Psoas muscle (tissue), 8 donors: ENCODE data around the gene IMMT. TPM values are rescaled to one million over a fixed set of nuclear protein-coding genes. Genes with fewer than 3 reads are reported as not detected.

Experiments
- ATAC-seq, 4 donors: fragments of 200-7000 bp; cut with Tn5 transposase; one replicate each; pipeline ENCODE4 v1.9.1; 2020; ENCODE audit warnings: moderate library complexity in 3 of 4, mild to moderate bottlenecking in 2 of 4
- DNase-seq, 2 donors: peaks; one replicate each; pipeline ENCODE4 v3.0.0-alpha.2; 2020
- H3K27ac ChIP-seq: fragments of 200-600 bp; one replicate; pipeline ENCODE4 v1.8.0; 2022
- H3K27me3 ChIP-seq, 3 donors: fragments of 200-600 bp in 1 of 3; one replicate each; pipeline versions ENCODE4 v1.6.1 to v1.8.0; 2013 to 2022; ENCODE audit warnings: low read length in 2 of 3, mild to moderate bottlenecking in 2 of 3, moderate library complexity in 1 of 3; ENCODE audit not compliant: insufficient read depth in 3 of 3
- H3K36me3 ChIP-seq, 2 donors: fragments of 200-600 bp in 1 of 2; one replicate each; pipeline versions ENCODE4 v1.6.1 to v1.8.0; 2013 to 2022; ENCODE audit warnings: low read depth in 1 of 2, mild to moderate bottlenecking in 1 of 2, moderate library complexity in 1 of 2; ENCODE audit not compliant: insufficient read depth in 1 of 2
- H3K4me1 ChIP-seq: fragments of 200-600 bp; one replicate; pipeline ENCODE4 v1.8.0; 2022
- H3K4me3 ChIP-seq: fragments of 200-600 bp; one replicate; pipeline ENCODE4 v1.8.0; 2022; ENCODE audit warnings: mild to moderate bottlenecking
- H3K9me3 ChIP-seq: fragments of 200-600 bp; one replicate; pipeline ENCODE4 v1.8.0; 2022
- WGBS, 3 donors: extraction: QIAGEN DNeasy Blood & Tissue Kit; methylation state at CpG; one replicate each; pipeline versions ENCODE4 v1.1.6 to v1.1.7; 2013; 5-methylcytosine and 5-hydroxymethylcytosine counted together
- intact Hi-C, 2 donors: fragments of 100-400 bp; cut with DNase I; formaldehyde crosslinking; loops; one replicate each; pipeline versions ENCODE4 v1.11.0 to v1.14.2; 2022
- polyA plus RNA-seq, 3 donors: library from polyadenylated mRNA; stranded (reverse); fragments of 200-250 nt; gene quantifications; one replicate each; pipeline ENCODE4 v1.2.3, GENCODE V29; 2013
- total RNA-seq, 4 donors: library from RNA; stranded (reverse); fragmentation: NEBNext Ultra II Directional in 2 of 4; extraction: Animal tissue kit (Norgen Biotek cat#: 25700) in 2 of 4; gene quantifications; one replicate each; pipeline versions ENCODE4 v1.2.1 to v1.2.4, GENCODE V29; 2021 to 2023
- TF ChIP-seq, protein P1 (sequence below): fragments of 200-600 bp; IDR thresholded peaks from one replicate; pipeline ENCODE4 v1.8.0; 2022; ENCODE audit warnings: antibody characterized with exemption
- donor health status: healthy with polysubstance abuse.
- donor health status: DM: no; HTN: no; CAD: no; lungs with moderate emphysema.
- donor health status: Bipolar disorder and iron deficiency.
- donor health status: healthy.
- donor health status: DM: yes; HTN: yes; CAD: no.
- donor health status: DM: no; HTN: no; CAD: no.
- donor health status: DM: no; HTN: no; CAD: no.
- donor health status: DM: yes; HTN: yes; CAD: no.

The IMMT gene
- total and polyA plus RNA-seq, 7 donors: 132 to 272 (median 151) TPM

DNA sequence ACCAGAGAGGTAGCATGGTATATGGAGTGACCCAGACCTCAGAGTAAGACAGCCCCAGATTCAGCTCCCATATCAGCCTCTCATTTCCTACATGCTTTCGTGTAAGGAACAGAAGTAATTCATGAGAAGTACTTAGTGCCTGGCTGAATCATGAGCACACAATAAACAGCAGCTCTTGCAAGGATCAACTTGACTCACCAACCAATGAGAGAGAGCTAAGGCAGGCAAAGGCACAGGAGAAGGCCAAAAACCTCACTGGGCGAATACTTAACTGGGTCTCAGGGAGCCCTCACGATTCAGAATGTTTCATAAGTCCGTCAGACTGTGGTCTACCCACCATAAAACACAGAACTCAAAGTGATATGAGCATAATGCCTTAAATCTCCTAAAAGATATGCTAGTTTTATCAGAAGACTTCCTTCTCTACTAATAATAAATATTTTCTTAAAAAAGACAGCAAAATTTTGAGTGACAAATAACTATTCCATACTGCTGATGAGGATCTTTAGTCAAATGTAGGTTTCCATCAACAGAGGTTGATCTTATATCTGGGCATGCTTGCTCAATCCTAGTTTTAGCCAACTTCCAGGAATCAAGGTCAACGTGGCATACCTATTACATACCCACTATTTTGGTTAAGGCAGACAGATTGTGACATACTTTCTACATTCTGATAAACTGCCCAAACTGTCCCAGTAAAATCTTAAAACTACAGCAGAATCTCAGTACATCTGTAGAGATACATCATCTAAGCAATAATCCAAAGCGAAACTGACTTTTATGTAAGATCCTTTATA is 34.9 kb downstream of the IMMT start:
- H3K36me3 ChIP-seq: peaks cover 9 to 99% of the 10 kb centered on the region in 2 donors
- H3K9me3 ChIP-seq: no peaks in the 10 kb centered on the region
- no peaks in the 10 kb centered on the region for H3K4me1 ChIP-seq
- H3K27me3 ChIP-seq: no peaks in the 10 kb centered on the region
- no peak overlapping the region for H3K27ac ChIP-seq
- H3K4me3 ChIP-seq: no peak overlapping the region
- TF ChIP-seq, protein P1, sequence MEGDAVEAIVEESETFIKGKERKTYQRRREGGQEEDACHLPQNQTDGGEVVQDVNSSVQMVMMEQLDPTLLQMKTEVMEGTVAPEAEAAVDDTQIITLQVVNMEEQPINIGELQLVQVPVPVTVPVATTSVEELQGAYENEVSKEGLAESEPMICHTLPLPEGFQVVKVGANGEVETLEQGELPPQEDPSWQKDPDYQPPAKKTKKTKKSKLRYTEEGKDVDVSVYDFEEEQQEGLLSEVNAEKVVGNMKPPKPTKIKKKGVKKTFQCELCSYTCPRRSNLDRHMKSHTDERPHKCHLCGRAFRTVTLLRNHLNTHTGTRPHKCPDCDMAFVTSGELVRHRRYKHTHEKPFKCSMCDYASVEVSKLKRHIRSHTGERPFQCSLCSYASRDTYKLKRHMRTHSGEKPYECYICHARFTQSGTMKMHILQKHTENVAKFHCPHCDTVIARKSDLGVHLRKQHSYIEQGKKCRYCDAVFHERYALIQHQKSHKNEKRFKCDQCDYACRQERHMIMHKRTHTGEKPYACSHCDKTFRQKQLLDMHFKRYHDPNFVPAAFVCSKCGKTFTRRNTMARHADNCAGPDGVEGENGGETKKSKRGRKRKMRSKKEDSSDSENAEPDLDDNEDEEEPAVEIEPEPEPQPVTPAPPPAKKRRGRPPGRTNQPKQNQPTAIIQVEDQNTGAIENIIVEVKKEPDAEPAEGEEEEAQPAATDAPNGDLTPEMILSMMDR: no peak
- intact Hi-C loops: loop anchor here in 1 of 2 donors (5.0 to 10.0 kb wide), 2 partner anchors 33 to 536 kb away; no protein-coding TSS in a partner anchor
- WGBS, 3 donors: 88 to 93% (median 90%) methylated on average over 6 of the region's 6 CpGs
- DNase-seq (no peak), ATAC-seq (peak in 3 of 4 donors; percentile 36 to 57 (median 50))

DNA sequence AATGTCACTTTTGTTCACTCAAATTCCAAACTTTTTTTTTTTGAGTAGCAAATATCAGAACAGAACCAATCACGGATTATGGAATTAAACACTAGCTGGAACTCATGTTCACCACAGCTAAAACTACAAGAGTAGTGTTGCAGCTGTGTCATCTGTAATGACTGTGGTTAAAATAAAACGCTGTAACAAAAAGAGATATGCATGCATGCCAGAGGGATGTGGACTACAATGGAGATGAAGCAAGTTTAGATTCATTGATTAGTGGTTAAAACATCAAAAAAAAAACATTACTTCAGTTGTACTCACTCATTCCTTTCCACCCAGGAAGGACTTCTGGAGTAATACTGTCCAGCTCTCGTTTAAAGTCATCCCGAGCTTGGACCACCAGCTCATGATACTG is 37.0 kb downstream of the IMMT start:
- Histone ChIP-seq H3K27me3 (no peaks in the 10 kb centered on the region), H3K36me3 (peaks cover 9 to 92% of the 10 kb centered on the region in 2 donors), H3K4me3 (no peak overlapping the region), H3K9me3 (no peaks in the 10 kb centered on the region), H3K27ac (no peak overlapping the region), H3K4me1 (no peaks in the 10 kb centered on the region)
- no peak for ATAC-seq
- TF ChIP-seq, protein P1: no peak
- no peak for DNase-seq
- intact Hi-C loops: loop anchor here in 1 of 2 donors (5.0 kb wide), 1 partner anchor 36 kb away; no protein-coding TSS in a partner anchor
- 78 to 90% (median 85%) methylated on average over 4 of the region's 4 CpGs for WGBS, 3 donors

DNA sequence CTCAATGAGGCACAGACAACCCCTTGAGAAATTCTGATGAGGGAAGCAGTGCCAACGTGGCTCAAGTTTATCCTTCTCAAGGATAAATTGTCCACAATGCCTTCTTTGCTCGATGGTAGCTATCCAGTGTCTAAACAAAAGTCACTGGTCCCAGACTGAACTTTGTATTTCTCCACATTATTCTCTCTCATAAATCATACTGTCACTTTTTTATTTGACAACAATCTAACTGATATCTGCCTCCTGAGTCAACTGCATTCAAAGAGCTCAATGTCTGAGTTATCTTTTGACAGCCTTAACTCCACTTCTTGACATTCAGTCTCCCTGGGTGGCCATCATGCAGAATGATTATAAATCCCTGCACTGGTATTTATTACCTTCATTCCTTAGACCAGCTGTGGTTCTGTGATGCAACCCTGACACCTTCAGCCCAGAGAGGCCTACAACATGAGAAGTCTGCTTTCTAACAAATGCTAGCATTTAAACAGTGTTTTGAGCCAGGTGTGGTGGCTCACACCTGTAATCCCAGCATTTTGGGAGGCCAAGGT is 38.2 kb downstream of the IMMT start:
- no peaks in the 10 kb centered on the region for H3K4me1 ChIP-seq
- TF ChIP-seq, protein P1: no peak
- no peaks in the 10 kb centered on the region for H3K27me3 ChIP-seq
- no peak for DNase-seq
- 73 to 89% (median 86%) methylated on average over 2 of the region's 2 CpGs for WGBS, 3 donors
- no peak overlapping the region for H3K4me3 ChIP-seq
- intact Hi-C loops: loop anchor here in 1 of 2 donors (5.0 kb wide), 1 partner anchor 35 kb away; no protein-coding TSS in a partner anchor
- no peak for ATAC-seq
- H3K27ac ChIP-seq: no peak overlapping the region
- H3K36me3 ChIP-seq: peaks cover 9 to 89% of the 10 kb centered on the region in 2 donors
- H3K9me3 ChIP-seq: no peaks in the 10 kb centered on the region

DNA sequence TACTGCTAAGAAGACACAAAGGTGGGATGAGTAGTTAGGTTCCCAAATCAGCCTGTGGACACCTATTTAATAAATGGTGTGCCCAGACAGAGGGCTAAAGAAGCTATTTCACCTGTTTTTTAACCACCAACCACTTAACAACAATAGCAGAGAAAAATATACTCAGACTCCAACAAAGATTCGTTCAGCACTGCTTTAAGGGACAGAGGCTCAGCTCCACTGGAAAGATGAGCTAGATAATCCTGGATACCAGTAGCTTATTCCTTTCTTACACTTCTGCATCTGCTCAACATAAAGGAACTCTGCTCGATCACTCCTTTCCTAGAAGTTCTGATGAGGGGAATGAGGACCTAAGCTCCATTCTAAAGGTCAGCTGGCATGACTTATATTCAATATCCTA is 44.8 kb downstream of the IMMT start:
- H3K4me1 ChIP-seq: no peaks in the 10 kb centered on the region
- no peak for DNase-seq
- H3K27me3 ChIP-seq: no peaks in the 10 kb centered on the region
- ATAC-seq: no peak
- 85 to 93% (median 93%) methylated on average over 2 of the region's 2 CpGs for WGBS, 3 donors
- intact Hi-C loops: loop anchor here in 1 of 2 donors (5.0 kb wide), 1 partner anchor 38 kb away; no protein-coding TSS in a partner anchor
- peaks cover 5 to 87% of the 10 kb centered on the region in 2 donors for H3K36me3 ChIP-seq
- TF ChIP-seq, protein P1: no peak
- H3K9me3 ChIP-seq: no peaks in the 10 kb centered on the region
- H3K27ac ChIP-seq: no peak overlapping the region
- H3K4me3 ChIP-seq: no peak overlapping the region
